A549 (cell line): ENCODE data around the gene CCR5AS.

ENCODE experiments used
- ATAC-seq, 2 experiments: fragments of 200-7000 bp in 1 of 2; fragments of >200 bp in 1 of 2; cut with Nextera tagmentation in 1 of 2; cut with Tn5 transposase in 1 of 2; 3 replicates each; pipeline versions ENCODE4 v1.8.0 to v1.9.1; 2018 to 2020; ENCODE audit warnings: mild to moderate bottlenecking in 1 of 2, moderate library complexity in 1 of 2
- CTCF ChIA-PET: fragments of 300-600 bp; sonication (Branson Sonifier 250); formaldehyde crosslinking; extraction: SDS; loops from one replicate; lab custom pipeline; 2021; ENCODE audit warnings: antibody characterized with exemption, inconsistent platforms; lab: Yijun Ruan, JAX
- POLR2A ChIA-PET: fragments of 350-600 bp; formaldehyde crosslinking; extraction: SDS; loops from one replicate; lab custom pipeline; 2021; ENCODE audit warnings: antibody characterized with exemption, inconsistent platforms; lab: Yijun Ruan, JAX
- DNase-seq, 2 experiments: peaks; one replicate each; pipeline versions ENCODE4 v3.0.0 to v3.0.0-alpha.2; 2011 to 2016; ENCODE audit warnings: low read depth in 1 of 2, low spot score in 1 of 2
- FAIRE-seq: peaks from 2 replicates; lab custom pipeline; 2011; peaks lifted over from hg19 to GRCh38; lab: Jason Lieb, UNC
- H3K27ac ChIP-seq, 2 experiments: fragments of >200 bp; sonication (Bioruptor Twin); formaldehyde crosslinking; 3 replicates each; pipeline ENCODE4 v1.5.1; 2016 to 2017
- H3K4me1 ChIP-seq: fragments of >200 bp; sonication (Bioruptor Twin); formaldehyde crosslinking; 3 replicates; pipeline ENCODE4 v1.6.1; 2016
- H3K4me2 ChIP-seq: fragments of >200 bp; sonication (Bioruptor Twin); formaldehyde crosslinking; 3 replicates; pipeline ENCODE4 v1.6.1; 2016
- H3K4me3 ChIP-seq: fragments of >200 bp; sonication (Bioruptor Twin); formaldehyde crosslinking; 3 replicates; pipeline ENCODE4 v1.5.1; 2016
- H3K9me3 ChIP-seq: fragments of >200 bp; sonication (Bioruptor Twin); formaldehyde crosslinking; 3 replicates; pipeline ENCODE4 v1.6.1; 2016
- ATOH8 ChIP-seq: fragments of 250-450 bp; sonication (Bioruptor Pico); IDR thresholded peaks from 2 replicates; pipeline ENCODE4 v1.5.0; 2020; ENCODE audit warnings: low read depth, mild to moderate bottlenecking, moderate library complexity
- BCL3 ChIP-seq: fragments of >200 bp; sonication (Bioruptor Twin); formaldehyde crosslinking; IDR thresholded peaks from 3 replicates; pipeline ENCODE4 v1.6.1; 2016
- CEBPB ChIP-seq, 2 experiments: fragments of >200 bp in 1 of 2; sonication (Bioruptor Twin) in 1 of 2; formaldehyde crosslinking in 1 of 2; IDR thresholded peaks; 2 replicates each; pipeline ENCODE4 v1.6.1; 2012 to 2016
- E2F6 ChIP-seq: IDR thresholded peaks from 2 replicates; pipeline ENCODE4 v1.6.1; 2012; ENCODE audit warnings: low read depth, borderline replicate concordance
- EHF ChIP-seq: fragments of 250-450 bp; sonication (Bioruptor Pico); IDR thresholded peaks from 2 replicates; pipeline ENCODE4 v1.5.0; 2020; ENCODE audit warnings: mild to moderate bottlenecking
- ELK1 ChIP-seq: fragments of 150-350 bp; IDR thresholded peaks from 2 replicates; pipeline ENCODE4 v1.6.1; 2014; ENCODE audit warnings: low read depth, mild to moderate bottlenecking, low read length
- EP300 ChIP-seq, 2 experiments: fragments of >200 bp; sonication (Bioruptor Twin); formaldehyde crosslinking; IDR thresholded peaks; 2 replicates in 1 of 2; 3 replicates in 1 of 2; pipeline ENCODE4 v1.6.1; 2016 to 2017
- FOSB ChIP-seq: fragments of 250-450 bp; sonication (Bioruptor Pico); IDR thresholded peaks from 2 replicates; pipeline ENCODE4 v1.5.0; 2020; ENCODE audit warnings: mild to moderate bottlenecking, moderate library complexity
- HEYL ChIP-seq: fragments of 250-450 bp; sonication (Bioruptor Pico); IDR thresholded peaks from 2 replicates; pipeline ENCODE4 v1.8.0; 2021; ENCODE audit warnings: mild to moderate bottlenecking, moderate library complexity
- HMGXB4 ChIP-seq: fragments of 250-450 bp; sonication (Bioruptor Pico); IDR thresholded peaks from 2 replicates; pipeline ENCODE4 v1.5.0; 2021; ENCODE audit warnings: mild to moderate bottlenecking, moderate library complexity, borderline replicate concordance
- JUN ChIP-seq, 2 experiments: fragments of >200 bp; sonication (Bioruptor Twin); formaldehyde crosslinking; IDR thresholded peaks; 2 replicates in 1 of 2; 3 replicates in 1 of 2; pipeline ENCODE4 v1.6.1; 2016 to 2017
- MAZ ChIP-seq: fragments of 150-350 bp; IDR thresholded peaks from 2 replicates; pipeline ENCODE4 v1.6.1; 2014; ENCODE audit warnings: antibody characterized with exemption, low read depth, low read length, borderline replicate concordance
- NR3C1 ChIP-seq: fragments of >200 bp; sonication (Bioruptor Twin); formaldehyde crosslinking; IDR thresholded peaks from 3 replicates; pipeline ENCODE4 v1.6.1; 2017
- POLR2AphosphoS2 ChIP-seq: conservative IDR thresholded peaks from 2 replicates; pipeline ENCODE4 v1.6.1; 2012; ENCODE audit warnings: low read length, improper control_type of control experiment, inconsistent platforms
- REST ChIP-seq: fragments of 200-600 bp; sonication (generic); IDR thresholded peaks from 2 replicates; pipeline ENCODE4 v1.6.1; 2016; ENCODE audit warnings: antibody characterized with exemption, mild to moderate bottlenecking, moderate library complexity
- RFX5 ChIP-seq: fragments of 450-650 bp; IDR thresholded peaks from 2 replicates; pipeline ENCODE4 v1.7.1; 2014; ENCODE audit warnings: antibody characterized with exemption, mild to moderate bottlenecking, moderate library complexity
- RNF2 ChIP-seq: fragments of 200-600 bp; sonication (generic); IDR thresholded peaks from 2 replicates; pipeline ENCODE4 v1.6.1; 2016; ENCODE audit warnings: low read depth, mild to moderate bottlenecking, antibody characterized with exemption, moderate library complexity, borderline replicate concordance
- SMC3 ChIP-seq: fragments of >200 bp; sonication (Bioruptor Twin); formaldehyde crosslinking; IDR thresholded peaks from 3 replicates; pipeline ENCODE4 v1.6.1; 2018; ENCODE audit warnings: inconsistent platforms
- USF2 ChIP-seq: fragments of 450-650 bp; IDR thresholded peaks from 2 replicates; pipeline ENCODE4 v1.6.1; 2014; ENCODE audit warnings: antibody characterized with exemption
- ZC3H11A ChIP-seq: fragments of 450-650 bp; IDR thresholded peaks from 2 replicates; pipeline ENCODE4 v1.6.1; 2014; ENCODE audit warnings: antibody characterized with exemption, mild to moderate bottlenecking
- WGBS: methylation state at CpG from one replicate; pipeline ENCODE4 v1.1.6; 2017; ENCODE audit errors: missing lambda C conversion rate; 5-methylcytosine and 5-hydroxymethylcytosine counted together

Gene CCR5AS

GRCh38 chr3:46416811-46417510, 10.1 kb upstream of the CCR5AS start:
- ATAC-seq (no peak), DNase-seq (no peak), FAIRE-seq (no peak)
- Histone ChIP-seq H3K4me1 (no peaks in the 10 kb centered on the region), H3K9me3 (no peaks in the 10 kb centered on the region), H3K4me2 (no peak overlapping the region), H3K27ac (no peak overlapping the region), H3K4me3 (no peak overlapping the region)
- WGBS = 56% methylated on average over 7 of the region's 7 CpGs
- ChIA-PET POLR2A (interaction anchor here (0.6 kb wide), 1 partner anchor 1026 kb away, joined by 4 read pairs; no protein-coding TSS in a partner anchor), CTCF (interaction anchor here (1.0 kb wide), 1 partner anchor 25 kb away, joined by 3 read pairs; no protein-coding TSS in a partner anchor)
- no peak for TF ChIP-seq SMC3
- no peak for TF ChIP-seq BCL3
- no peak for TF ChIP-seq EP300 (IDR thresholded peaks at IDR 0.05)
- TF ChIP-seq POLR2AphosphoS2 = no peak

- 69% methylated on average over 10 of the region's 10 CpGs for WGBS
- CTCF ChIA-PET = interaction anchor here (1.0 kb wide), 1 partner anchor 24 kb away, joined by 3 read pairs; no protein-coding TSS in a partner anchor
- FAIRE-seq (no peak), DNase-seq (no peak), ATAC-seq (no peak)
- Histone ChIP-seq H3K4me1 (no peaks in the 10 kb centered on the region), H3K4me2 (no peak overlapping the region), H3K9me3 (no peaks in the 10 kb centered on the region), H3K4me3 (no peak overlapping the region), H3K27ac (no peak overlapping the region)
- POLR2A ChIA-PET = no interaction called here
- no peak for TF ChIP-seq JUN (IDR thresholded peaks at IDR 0.05)
- no peak for TF ChIP-seq RNF2
- TF ChIP-seq REST = no peak
- no peak for TF ChIP-seq RFX5
- TF ChIP-seq NR3C1 = no peak
- no peak for TF ChIP-seq CEBPB (IDR thresholded peaks at IDR 0.05)
- TF ChIP-seq E2F6 = no peak
- TF ChIP-seq MAZ = no peak
- TF ChIP-seq USF2 = no peak
- no peak for TF ChIP-seq EHF (CRISPR knock-in tag)
- no peak for TF ChIP-seq FOSB (CRISPR knock-in tag)
- TF ChIP-seq ZC3H11A = no peak
- TF ChIP-seq HMGXB4 (CRISPR knock-in tag) = no peak
- TF ChIP-seq HEYL (CRISPR knock-in tag) = no peak
- TF ChIP-seq ELK1 = no peak
- no peak for TF ChIP-seq ATOH8 (CRISPR knock-in tag)
Measured at GRCh38 chr3:46416125-46416810, 9.4 kb upstream of the CCR5AS start.
